HG02623 (cell line): ENCODE data around the gene PTGIR.

ENCODE experiments used
- ATAC-seq: cut with Tn5 transposase; IDR thresholded peaks from one replicate; pipeline ENCODE4 v1.9.1; 2021; ENCODE audit warnings: moderate library complexity; ENCODE audit not compliant: unreplicated experiment

PTGIR gene

GRCh38 chr19:46601318-46602224 lies 23.3 kb downstream of the PTGIR start, which contains the start of gene CALM3:
Gene CALM3, plus strand, starts transcription at chr19:46601330. Its CDS starts 105 bp downstream, at chr19:46601435.
- no peak for ATAC-seq

GRCh38 chr19:46600384-46601317 lies 24.2 kb downstream of the PTGIR start:
- peak; percentile 76 for ATAC-seq

- ATAC-seq, result no peak
These were observed 25.0 kb downstream of the PTGIR start for GRCh38 chr19:46599716-46600373.

DNA sequence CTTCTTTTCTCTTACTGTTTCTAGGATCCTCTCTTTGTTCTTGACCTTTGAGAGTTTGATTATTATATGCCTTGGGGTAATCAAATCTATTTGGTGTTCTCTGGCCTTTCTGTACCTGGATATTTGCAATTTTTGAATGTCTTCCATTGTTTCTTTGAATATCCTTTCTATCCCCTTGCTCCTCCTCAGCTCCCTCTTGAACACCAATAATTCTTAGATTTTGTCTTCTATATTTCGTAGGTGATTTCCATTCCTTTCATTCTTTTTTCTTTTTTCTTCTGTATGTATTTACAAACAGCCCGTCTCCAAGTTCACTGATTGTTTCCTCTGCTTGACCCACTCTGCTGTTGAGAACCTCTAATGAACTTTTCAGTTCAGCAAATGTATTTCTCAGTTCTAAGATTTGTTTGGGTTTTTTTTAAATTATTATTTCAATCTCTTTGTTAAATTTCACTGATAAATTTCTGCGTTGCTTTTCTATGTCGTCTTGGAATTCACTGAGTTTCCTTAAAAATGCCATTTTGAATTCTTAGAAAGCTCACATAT lies 26.4 kb downstream of the PTGIR start:
- ATAC-seq, result no peak

DNA sequence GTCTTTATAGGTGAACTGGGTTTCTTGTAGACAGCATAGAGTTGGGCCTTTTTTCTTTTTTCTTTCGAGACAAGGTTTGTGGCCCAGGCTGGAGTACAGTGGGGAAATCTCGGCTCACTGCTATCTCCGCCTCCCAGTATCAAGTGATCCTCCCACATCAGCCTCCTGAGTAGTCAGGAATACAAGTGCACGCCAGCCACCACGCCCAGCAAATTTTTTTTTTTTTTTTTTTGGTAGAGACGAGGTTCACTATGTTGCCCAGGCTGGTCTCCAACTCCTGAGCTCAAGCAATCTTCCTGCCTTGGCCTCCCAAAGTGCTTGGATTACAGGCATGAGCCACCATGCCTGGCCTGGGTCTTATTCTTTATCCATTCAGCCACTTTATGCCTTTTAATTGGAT lies 28.9 kb downstream of the PTGIR start:
- ATAC-seq, result no peak

DNA sequence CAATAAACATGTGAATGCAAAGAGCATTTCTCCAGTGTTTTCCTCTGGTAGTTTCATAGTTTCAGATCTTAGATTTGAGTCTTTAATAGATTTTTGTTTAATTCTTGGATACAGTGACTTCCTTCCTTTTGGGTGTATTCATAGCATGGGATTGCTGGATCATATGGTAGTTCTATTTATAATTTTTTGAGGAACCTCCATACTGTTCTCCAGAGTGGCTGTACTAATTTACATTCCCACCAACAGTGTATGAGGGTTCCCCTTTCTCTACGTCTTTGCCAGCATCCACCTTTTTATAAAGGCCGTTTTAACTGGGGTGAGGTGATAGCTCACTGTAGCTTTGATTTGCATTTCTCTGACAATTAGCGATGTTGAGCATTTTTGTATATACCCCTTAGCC lies 33.0 kb downstream of the PTGIR start:
- no peak for ATAC-seq

- no peak for ATAC-seq
These were observed 33.6 kb downstream of the PTGIR start for GRCh38 chr19:46591254-46591653.

DNA sequence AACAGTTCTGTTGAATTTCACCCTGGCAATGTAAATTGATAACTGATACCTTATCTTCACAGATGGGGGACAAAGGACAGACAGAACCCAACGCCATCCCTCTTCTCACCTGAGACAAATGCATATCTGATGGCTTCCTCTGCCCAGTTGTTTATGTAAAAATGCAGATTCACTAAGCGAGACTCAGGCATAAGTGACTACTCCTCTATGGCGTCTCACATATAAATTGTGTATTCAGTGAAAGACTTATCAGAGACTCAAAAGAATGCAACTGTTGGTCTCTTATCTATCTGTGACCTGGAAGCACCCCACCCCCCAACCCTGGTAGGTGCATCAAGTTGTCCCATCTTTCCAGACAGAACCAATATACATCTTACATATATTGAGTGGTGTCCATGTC lies 37.0 kb downstream of the PTGIR start:
- ATAC-seq, result no peak

DNA sequence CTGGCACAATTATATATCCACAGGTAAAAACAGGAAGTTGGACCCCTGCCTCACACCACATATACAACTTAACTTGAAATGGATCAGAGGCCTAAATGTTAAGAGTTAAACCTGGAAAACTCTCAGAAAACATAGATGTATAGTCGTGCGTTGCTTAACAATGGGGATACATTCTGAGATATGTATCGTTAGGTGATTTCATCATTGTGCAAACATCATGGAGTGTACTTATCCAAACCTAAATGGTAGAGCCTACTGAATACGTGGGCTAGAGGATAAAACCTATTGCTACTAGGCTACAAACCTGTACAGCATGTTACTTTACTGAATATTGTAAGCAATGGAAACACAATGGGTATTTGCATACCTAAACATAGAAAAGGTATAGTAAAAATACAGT lies 38.6 kb downstream of the PTGIR start:
- no peak for ATAC-seq

GRCh38 chr19:46585539-46585938 lies 39.4 kb downstream of the PTGIR start:
- no peak for ATAC-seq

GRCh38 chr19:46580247-46580646 lies 44.6 kb downstream of the PTGIR start:
- ATAC-seq, result no peak

DNA sequence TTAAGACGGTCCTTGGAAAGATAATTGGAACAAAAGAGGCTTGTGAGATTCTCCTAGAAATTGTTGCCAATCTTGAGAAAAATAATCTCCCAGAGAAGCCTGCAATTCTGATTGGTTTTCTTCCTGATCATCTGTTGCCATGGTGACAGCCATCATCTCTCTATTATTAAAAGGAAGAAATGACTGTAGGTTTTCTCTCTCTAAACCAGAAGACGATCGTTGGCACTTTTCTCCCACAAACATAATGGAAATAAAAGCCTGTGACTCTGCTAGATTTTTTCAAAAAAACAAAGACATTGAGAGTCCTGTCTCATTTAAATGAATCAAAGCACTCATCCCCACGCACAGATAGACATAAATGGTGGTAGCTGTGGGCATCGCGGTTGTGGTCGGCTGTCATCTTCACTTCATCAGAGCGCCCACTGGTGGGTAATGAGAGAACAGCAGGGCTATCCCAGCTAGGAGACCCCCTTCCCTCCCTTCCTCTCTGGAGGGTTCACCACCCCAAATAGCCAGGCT lies 45.5 kb downstream of the PTGIR start:
- ATAC-seq, result no peak

DNA sequence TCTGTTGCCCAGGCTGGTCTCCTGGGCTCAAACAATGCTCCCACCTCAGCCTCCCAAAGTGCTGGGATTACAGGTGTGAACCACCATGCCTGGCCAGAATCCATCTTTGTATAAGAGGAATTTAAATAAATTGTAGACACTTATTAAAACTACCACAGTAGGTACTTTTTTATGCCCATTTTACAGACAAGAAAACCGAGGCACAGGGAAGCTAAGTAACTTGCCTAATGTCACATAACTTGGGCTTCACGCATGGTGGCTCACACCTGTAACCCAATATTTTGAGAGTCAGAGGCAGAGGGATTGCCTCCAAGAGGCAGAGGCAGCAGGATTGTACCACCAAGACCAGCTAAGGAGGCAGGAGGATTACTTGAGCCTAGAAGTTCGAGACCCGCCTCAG lies 46.4 kb downstream of the PTGIR start:
- ATAC-seq, result no peak

DNA sequence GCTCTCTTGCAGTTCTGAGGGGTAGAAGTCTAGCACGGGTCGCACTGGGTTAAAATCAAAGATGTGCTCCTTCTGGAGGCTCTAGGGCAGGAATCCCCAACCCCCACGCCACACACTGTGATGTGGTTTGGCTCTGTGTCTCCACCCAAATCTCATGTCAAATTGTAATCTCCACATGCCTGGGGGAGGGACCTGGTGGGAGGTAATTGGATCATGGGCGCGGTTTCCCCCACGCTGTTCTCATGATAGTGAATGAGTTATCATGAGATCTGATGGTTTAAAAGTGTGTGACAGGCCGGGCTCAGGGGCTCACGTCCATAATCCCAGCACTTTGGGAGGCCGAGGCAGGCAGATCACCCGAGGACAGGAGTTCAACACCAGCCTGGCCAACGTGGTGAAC lies 50.4 kb downstream of the PTGIR start:
- no peak for ATAC-seq

GRCh38 chr19:46573679-46574498 lies 51.0 kb downstream of the PTGIR start:
- ATAC-seq, result no peak

GRCh38 chr19:46571495-46571894 lies 53.4 kb downstream of the PTGIR start:
- ATAC-seq, result no peak
